Activated T-cell treated with anti-CD3 and anti-CD28 coated beads, Interleukin-2, amount 50 U/mL, for 72 hours (primary cell): ENCODE results near the gene NRBF2. TPM values are rescaled to one million over a fixed set of nuclear protein-coding genes. Genes with fewer than 3 reads are reported as not detected.

Experiments
- ATAC-seq, 2 donors: fragments of 150-1000 bp; cut with Tn5 transposase; replicated peaks in 1 of 2; 2 replicates each; pipeline ENCODE4 v1.10.0; 2021; ENCODE audit warnings: moderate library complexity in 2 of 2, mild to moderate bottlenecking in 1 of 2
- DNase-seq, 2 donors: peaks; one replicate each; pipeline ENCODE4 v3.0.0; 2021 to 2022; ENCODE audit warnings: mixed read lengths in 1 of 2
- H3K27ac Mint-ChIP-seq: one replicate; pipeline ENCODE4 v1.8.0; 2022; ENCODE audit warnings: mild to moderate bottlenecking, moderate library complexity, mixed read lengths
- H3K27me3 Mint-ChIP-seq: one replicate; pipeline ENCODE4 v1.8.0; 2022; ENCODE audit warnings: low read depth, mixed read lengths
- H3K36me3 Mint-ChIP-seq, 2 donors: one replicate each; pipeline ENCODE4 v1.8.0; 2022; ENCODE audit warnings: mixed read lengths in 2 of 2, mild to moderate bottlenecking in 1 of 2; ENCODE audit not compliant: insufficient read depth in 2 of 2
- H3K4me1 Mint-ChIP-seq: one replicate; pipeline ENCODE4 v1.8.0; 2022; ENCODE audit warnings: low read depth, mixed read lengths
- H3K4me3 Mint-ChIP-seq, 2 donors: one replicate each; pipeline ENCODE4 v1.8.0; 2022; ENCODE audit warnings: mild to moderate bottlenecking in 2 of 2, mixed read lengths in 2 of 2, moderate library complexity in 2 of 2
- H3K9me3 Mint-ChIP-seq, 2 donors: one replicate each; pipeline ENCODE4 v1.8.0; 2022; ENCODE audit warnings: mixed read lengths in 2 of 2
- total RNA-seq, 2 donors: library from RNA; stranded (reverse); gene quantifications; one replicate each; pipeline ENCODE4 v1.2.3, GENCODE V29; 2022

The NRBF2 gene
- total RNA-seq, 2 donors from 2014 or later, result 26.3 to 30.1 TPM

DNA sequence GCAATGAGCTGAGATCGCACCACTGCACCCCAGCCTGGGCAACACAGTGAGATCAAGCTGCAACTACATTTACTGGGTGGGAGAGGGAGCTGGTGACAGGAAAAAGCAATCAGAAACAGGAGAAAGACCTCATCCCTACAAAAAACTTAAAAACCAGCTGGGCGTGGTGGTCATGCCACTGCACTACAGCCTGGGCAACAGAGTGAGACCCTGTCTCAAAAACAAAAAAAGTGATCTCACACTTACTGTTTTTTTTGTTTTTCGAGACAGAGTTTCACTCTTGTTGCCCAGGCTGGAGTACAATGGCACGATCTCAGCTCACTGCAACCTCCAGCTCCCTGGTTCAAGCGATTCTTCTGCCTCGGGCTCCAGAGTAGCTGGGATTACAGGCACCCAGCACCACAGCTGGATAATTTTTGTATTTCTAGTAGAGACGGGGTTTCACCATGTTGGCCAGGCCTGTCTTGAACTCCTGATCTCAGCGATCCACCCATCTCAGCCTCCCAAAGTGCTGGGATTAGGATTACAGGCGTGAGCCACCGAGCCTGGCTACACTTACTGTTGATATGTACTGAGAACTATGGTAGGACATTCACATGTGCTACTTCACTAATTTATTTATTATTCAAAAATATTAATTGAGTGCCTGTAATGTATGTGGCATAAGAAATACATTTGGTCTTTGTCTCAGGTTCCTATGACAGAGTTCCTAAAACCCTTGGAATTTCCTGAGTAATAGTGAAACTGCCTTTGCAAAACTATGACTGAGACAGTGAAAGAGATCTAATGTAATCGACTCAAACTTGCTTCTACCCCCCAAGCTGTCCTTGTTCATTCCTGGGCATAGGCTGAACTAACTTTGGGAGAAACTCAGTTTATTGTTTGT, 27.7 kb upstream of the NRBF2 start:
- H3K4me1 Mint-ChIP-seq, result peaks cover 32% of the 10 kb centered on the region
- H3K9me3 Mint-ChIP-seq, result no peaks in the 10 kb centered on the region
- no peaks in the 10 kb centered on the region for H3K36me3 Mint-ChIP-seq
- DNase-seq (no peak), ATAC-seq (no peak)
- H3K27ac Mint-ChIP-seq, result no peak overlapping the region
- H3K4me3 Mint-ChIP-seq, result no peak overlapping the region
- H3K27me3 Mint-ChIP-seq, result peaks cover 32% of the 10 kb centered on the region

DNA sequence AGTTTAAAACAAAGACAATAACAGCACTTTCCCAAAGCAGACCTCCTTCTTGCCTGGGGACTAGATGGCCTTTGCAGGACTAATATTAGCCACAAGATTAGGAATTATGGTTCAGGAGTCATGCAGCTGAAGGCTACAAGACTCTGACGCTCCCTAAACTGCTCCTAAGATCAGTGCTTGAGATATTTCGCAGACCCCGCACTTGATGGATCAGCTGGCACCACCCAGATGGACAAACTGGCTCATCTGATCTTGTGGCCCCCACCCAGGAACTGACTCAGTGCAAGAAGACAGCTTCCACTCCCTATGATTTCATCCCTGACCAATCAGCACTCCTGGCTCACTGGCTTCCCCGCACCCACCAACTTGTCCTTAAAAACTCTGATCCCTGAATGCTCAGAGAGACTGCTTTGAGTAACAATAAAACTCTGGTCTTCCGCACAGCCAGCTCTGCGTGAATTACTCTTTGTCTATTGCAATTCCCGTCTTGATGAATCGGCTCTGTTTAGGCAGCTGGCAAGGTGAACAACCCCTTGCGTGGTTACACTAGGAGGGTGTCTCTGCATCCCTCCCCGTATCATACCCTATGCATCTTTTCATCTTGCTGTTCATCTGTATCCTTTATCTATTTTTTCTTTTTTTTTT, 26.9 kb upstream of the NRBF2 start:
- Mint-ChIP-seq H3K27me3 (peaks cover 31% of the 10 kb centered on the region), H3K4me1 (peaks cover 32% of the 10 kb centered on the region), H3K36me3 (no peaks in the 10 kb centered on the region), H3K27ac (no peak overlapping the region), H3K4me3 (no peak overlapping the region), H3K9me3 (no peaks in the 10 kb centered on the region)
- ATAC-seq (no peak), DNase-seq (no peak)

- H3K9me3 Mint-ChIP-seq, result no peaks in the 10 kb centered on the region
- peaks cover 33% of the 10 kb centered on the region for H3K27me3 Mint-ChIP-seq
- DNase-seq (no peak), ATAC-seq (no peak)
- peaks cover 19% of the 10 kb centered on the region for H3K4me1 Mint-ChIP-seq
- H3K27ac Mint-ChIP-seq, result no peak overlapping the region
- H3K4me3 Mint-ChIP-seq, result no peak overlapping the region
- no peaks in the 10 kb centered on the region for H3K36me3 Mint-ChIP-seq
Measured at GRCh38 chr10:63107943-63108437, 25.1 kb upstream of the NRBF2 start.

DNA sequence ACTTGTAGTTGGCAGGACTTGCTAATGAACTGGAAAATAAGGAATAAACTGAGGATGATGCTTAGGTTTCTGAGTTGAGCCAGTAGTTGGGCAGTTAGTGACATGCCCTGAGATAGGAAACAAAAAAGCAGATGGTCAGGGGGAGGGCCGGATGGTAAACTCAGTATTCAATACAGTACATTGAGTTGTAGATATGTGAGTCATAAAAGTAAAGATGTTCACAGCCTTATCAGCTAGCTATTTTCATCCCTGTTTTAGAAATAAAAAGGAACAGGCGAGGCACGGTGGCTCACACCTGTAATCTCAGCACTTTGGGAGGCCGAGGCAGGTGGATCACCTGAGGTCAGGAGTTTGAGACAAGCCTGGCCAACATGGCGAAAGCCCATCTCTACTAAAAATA, 22.2 kb upstream of the NRBF2 start:
- no peak for ATAC-seq
- Mint-ChIP-seq H3K27ac (no peak overlapping the region), H3K4me3 (no peak overlapping the region)

GRCh38 chr10:63114031-63114814, 18.9 kb upstream of the NRBF2 start:
- no peak for ATAC-seq
- no peak for DNase-seq

More for the DNA sequence above, 22.2 kb upstream of the NRBF2 start:
- Mint-ChIP-seq H3K4me1 (peaks cover 6% of the 10 kb centered on the region), H3K27me3 (peaks cover 32% of the 10 kb centered on the region), H3K9me3 (no peaks in the 10 kb centered on the region), H3K36me3 (no peaks in the 10 kb centered on the region)
- no peak for DNase-seq

GRCh38 chr10:63115732-63116383, 17.3 kb upstream of the NRBF2 start:
- no peaks in the 10 kb centered on the region for H3K4me1 Mint-ChIP-seq
- H3K36me3 Mint-ChIP-seq, result no peaks in the 10 kb centered on the region

More at GRCh38 chr10:63114031-63114814, 18.9 kb upstream of the NRBF2 start:
- H3K27me3 Mint-ChIP-seq, result peaks cover 22% of the 10 kb centered on the region
- no peak overlapping the region for H3K27ac Mint-ChIP-seq
- H3K9me3 Mint-ChIP-seq, result no peaks in the 10 kb centered on the region
- no peaks in the 10 kb centered on the region for H3K4me1 Mint-ChIP-seq
- H3K4me3 Mint-ChIP-seq, result no peak overlapping the region
- H3K36me3 Mint-ChIP-seq, result no peaks in the 10 kb centered on the region

DNA sequence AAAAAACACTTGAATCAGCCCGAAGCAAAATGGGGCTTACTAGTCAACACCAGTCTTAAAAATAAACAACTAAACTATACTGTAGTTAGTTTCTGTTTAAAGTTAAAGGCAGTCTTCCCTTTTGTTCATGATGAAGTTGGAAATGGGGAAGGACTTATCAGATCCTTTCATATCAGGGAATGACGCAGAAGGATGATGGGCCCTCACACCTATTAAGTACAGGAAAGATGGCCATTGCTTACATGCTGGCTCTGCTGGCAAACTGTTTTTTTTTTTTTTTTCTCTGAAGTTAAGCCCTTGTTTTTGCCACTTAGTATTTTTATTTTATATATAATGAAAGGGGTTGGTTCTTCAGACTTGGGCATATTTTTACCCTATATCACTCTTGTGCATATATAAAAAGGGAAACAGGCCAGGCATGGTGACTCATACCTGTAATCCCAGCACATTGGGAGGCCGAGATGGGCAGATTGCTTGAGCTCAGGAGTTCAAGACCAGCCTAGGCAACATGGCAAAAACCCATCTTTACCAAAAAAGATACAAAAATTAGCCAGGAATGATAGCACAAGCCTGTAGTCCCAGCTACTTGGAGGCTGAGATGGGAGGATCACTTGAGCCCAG, 16.6 kb upstream of the NRBF2 start:
- H3K36me3 Mint-ChIP-seq, result no peaks in the 10 kb centered on the region
- no peak overlapping the region for H3K4me3 Mint-ChIP-seq
- DNase-seq (no peak), ATAC-seq (no peak)
- no peaks in the 10 kb centered on the region for H3K4me1 Mint-ChIP-seq
- H3K9me3 Mint-ChIP-seq, result no peaks in the 10 kb centered on the region
- no peak overlapping the region for H3K27ac Mint-ChIP-seq
- peaks cover 14% of the 10 kb centered on the region for H3K27me3 Mint-ChIP-seq

More at GRCh38 chr10:63115732-63116383, 17.3 kb upstream of the NRBF2 start:
- DNase-seq (no peak), ATAC-seq (no peak)
- H3K9me3 Mint-ChIP-seq, result no peaks in the 10 kb centered on the region
- H3K27ac Mint-ChIP-seq, result no peak overlapping the region
- H3K27me3 Mint-ChIP-seq, result peaks cover 16% of the 10 kb centered on the region
- H3K4me3 Mint-ChIP-seq, result no peak overlapping the region

DNA sequence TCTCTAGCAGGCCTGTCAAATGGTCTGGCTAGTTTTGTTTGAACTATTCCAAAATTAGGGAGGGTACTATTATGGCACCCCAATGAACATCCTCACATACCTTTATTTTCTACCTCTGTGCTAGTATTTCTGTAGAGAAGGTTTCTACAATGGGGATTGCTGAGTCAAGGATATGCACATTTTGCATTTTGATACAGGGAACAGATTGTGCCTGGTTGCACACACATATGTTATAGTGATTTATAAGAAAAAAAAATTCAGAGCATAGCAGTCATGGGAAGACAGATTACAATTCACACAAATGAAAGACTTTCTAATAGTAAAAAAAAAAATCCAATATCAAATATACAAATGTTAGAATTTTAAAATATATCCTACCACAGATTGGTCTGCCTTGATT, 14.1 kb upstream of the NRBF2 start:
- no peak for DNase-seq
- H3K4me3 Mint-ChIP-seq, result no peak overlapping the region
- ATAC-seq, result no peak
- H3K27me3 Mint-ChIP-seq, result peaks cover 4% of the 10 kb centered on the region
- H3K36me3 Mint-ChIP-seq, result no peaks in the 10 kb centered on the region
- no peaks in the 10 kb centered on the region for H3K9me3 Mint-ChIP-seq
- H3K27ac Mint-ChIP-seq, result no peak overlapping the region
- H3K4me1 Mint-ChIP-seq, result no peaks in the 10 kb centered on the region

DNA sequence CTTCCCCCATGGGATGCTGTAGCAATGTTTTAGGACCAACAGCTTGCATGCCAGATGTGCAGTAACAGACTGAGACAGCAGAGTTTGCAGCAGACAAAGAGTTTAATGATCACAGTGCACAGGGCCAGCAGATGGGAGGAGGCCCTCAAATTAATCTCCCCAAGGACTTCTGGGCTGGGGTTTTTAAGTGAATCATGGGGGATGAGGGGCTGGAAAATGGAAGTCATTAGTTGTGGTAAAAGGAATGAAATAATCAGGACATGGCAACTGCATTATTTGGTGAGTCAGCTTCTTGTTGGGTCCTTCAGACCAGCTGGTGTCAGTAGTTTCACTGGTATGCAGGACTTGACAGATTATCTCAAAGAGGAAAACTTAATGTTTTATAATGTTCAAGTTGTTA, 12.6 kb upstream of the NRBF2 start:
- ATAC-seq, result no peak
- no peaks in the 10 kb centered on the region for H3K9me3 Mint-ChIP-seq

GRCh38 chr10:63123727-63124362, 9.3 kb upstream of the NRBF2 start:
- Mint-ChIP-seq H3K4me3 (no peak overlapping the region), H3K27ac (no peak overlapping the region), H3K36me3 (no peaks in the 10 kb centered on the region), H3K4me1 (no peaks in the 10 kb centered on the region), H3K9me3 (no peaks in the 10 kb centered on the region), H3K27me3 (peaks cover 5% of the 10 kb centered on the region)
- DNase-seq, result no peak
- ATAC-seq, result no peak

More for the DNA sequence above, 12.6 kb upstream of the NRBF2 start:
- DNase-seq, result no peak
- no peaks in the 10 kb centered on the region for H3K4me1 Mint-ChIP-seq
- no peak overlapping the region for H3K27ac Mint-ChIP-seq
- no peaks in the 10 kb centered on the region for H3K36me3 Mint-ChIP-seq
- H3K4me3 Mint-ChIP-seq, result no peak overlapping the region
- H3K27me3 Mint-ChIP-seq, result no peaks in the 10 kb centered on the region

- Mint-ChIP-seq H3K36me3 (no peaks in the 10 kb centered on the region), H3K4me1 (no peaks in the 10 kb centered on the region), H3K27ac (no peak overlapping the region), H3K27me3 (peaks cover 6% of the 10 kb centered on the region), H3K9me3 (peaks cover 0 to 2% of the 10 kb centered on the region in 2 donors), H3K4me3 (no peak overlapping the region)
- ATAC-seq, result no peak
- DNase-seq, result no peak
Measured at GRCh38 chr10:63125459-63125858, 7.7 kb upstream of the NRBF2 start.

GRCh38 chr10:63128443-63128842, 4.7 kb upstream of the NRBF2 start:
- Mint-ChIP-seq H3K36me3 (peaks cover 1 to 5% of the 10 kb centered on the region in 2 donors), H3K27me3 (peaks cover 6% of the 10 kb centered on the region), H3K4me3 (no peak overlapping the region), H3K9me3 (peaks cover 3 to 10% of the 10 kb centered on the region in 2 donors), H3K4me1 (peaks cover 5% of the 10 kb centered on the region), H3K27ac (no peak overlapping the region)
- no peak for DNase-seq
- no peak for ATAC-seq
